ENCODE data around the gene ACY1.

The ACY1 gene

GRCh38 chr3:52037291-52037690, 54.0 kb downstream of the ACY1 start:
- ChIA-PET CTCF (interaction anchor here (1.3 to 1.4 kb wide), 2 partner anchors 9 to 35 kb away, joined by 3 to 7 read pairs; no protein-coding TSS in a partner anchor), POLR2A (no interaction called here)
- Histone ChIP-seq H3K4me3 (ENCODE audit: low read depth, low read length) (no peak overlapping the region), H3K36me3 (ENCODE audit: control insufficient read depth in 2 of 2, insufficient read depth in 1 of 2, low read length in 2 of 2) (no peaks in the 10 kb centered on the region), H3K9me3 (ENCODE audit: control insufficient read depth, insufficient read depth, low read depth, low read length) (no peaks in the 10 kb centered on the region), H3K4me1 (ENCODE audit: control insufficient read depth, insufficient read depth, low read length) (no peaks in the 10 kb centered on the region), H3K27ac (ENCODE audit: extremely low read depth, low read depth, low read length) (no peak overlapping the region)
- no peak for TF ChIP-seq REPIN1 (tag by site-specific recombination; IDR thresholded peaks at IDR 0.05; ENCODE audit: low read depth)
- no peak for TF ChIP-seq ZNF362 (tag by site-specific recombination; IDR thresholded peaks at IDR 0.05)
- no peak for TF ChIP-seq ZNF830 (tag by site-specific recombination; IDR thresholded peaks at IDR 0.05; ENCODE audit: low read depth)
- TF ChIP-seq ZNF155 (tag by site-specific recombination; IDR thresholded peaks at IDR 0.05), result no peak
- TF ChIP-seq, protein P1, sequence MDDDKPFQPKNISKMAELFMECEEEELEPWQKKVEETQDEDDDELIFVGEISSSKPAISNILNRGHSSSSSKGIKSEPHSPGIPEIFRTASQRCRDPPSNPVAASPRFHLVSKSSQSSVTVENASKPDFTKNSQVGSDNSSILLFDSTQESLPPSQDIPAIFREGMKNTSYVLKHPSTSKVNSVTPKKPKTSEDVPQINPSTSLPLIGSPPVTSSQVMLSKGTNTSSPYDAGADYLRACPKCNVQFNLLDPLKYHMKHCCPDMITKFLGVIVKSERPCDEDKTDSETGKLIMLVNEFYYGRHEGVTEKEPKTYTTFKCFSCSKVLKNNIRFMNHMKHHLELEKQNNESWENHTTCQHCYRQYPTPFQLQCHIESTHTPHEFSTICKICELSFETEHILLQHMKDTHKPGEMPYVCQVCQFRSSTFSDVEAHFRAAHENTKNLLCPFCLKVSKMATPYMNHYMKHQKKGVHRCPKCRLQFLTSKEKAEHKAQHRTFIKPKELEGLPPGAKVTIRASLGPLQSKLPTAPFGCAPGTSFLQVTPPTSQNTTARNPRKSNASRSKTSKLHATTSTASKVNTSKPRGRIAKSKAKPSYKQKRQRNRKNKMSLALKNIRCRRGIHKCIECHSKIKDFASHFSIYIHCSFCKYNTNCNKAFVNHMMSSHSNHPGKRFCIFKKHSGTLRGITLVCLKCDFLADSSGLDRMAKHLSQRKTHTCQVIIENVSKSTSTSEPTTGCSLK (tag by site-specific recombination; IDR thresholded peaks at IDR 0.05), result no peak
- no peak for TF ChIP-seq ZNF510 (tag by site-specific recombination; IDR thresholded peaks at IDR 0.05; ENCODE audit: insufficient replicate concordance)
- TF ChIP-seq GLIS2 (tag by site-specific recombination; IDR thresholded peaks at IDR 0.05), result no peak
- no peak for TF ChIP-seq ZNF692 (tag by site-specific recombination; IDR thresholded peaks at IDR 0.05)
- TF ChIP-seq ZNF341 (tag by site-specific recombination; IDR thresholded peaks at IDR 0.05; ENCODE audit: low read depth), result no peak
- no peak for TF ChIP-seq ZNF184 (tag by site-specific recombination; IDR thresholded peaks at IDR 0.05)
- TF ChIP-seq ZNF670 (tag by site-specific recombination; IDR thresholded peaks at IDR 0.05; ENCODE audit: low read depth), result no peak
- no peak for TF ChIP-seq ZBTB17 (tag by site-specific recombination; IDR thresholded peaks at IDR 0.05)
- TF ChIP-seq ZNF324 (tag by site-specific recombination; IDR thresholded peaks at IDR 0.05), result no peak
- TF ChIP-seq ZNF354C (tag by site-specific recombination; IDR thresholded peaks at IDR 0.05; ENCODE audit: borderline replicate concordance, low read depth), result no peak

GRCh38 chr3:52038227-52038626, 54.9 kb downstream of the ACY1 start:
- TF ChIP-seq ZNF776 (tag by site-specific recombination; IDR thresholded peaks at IDR 0.05; ENCODE audit: borderline replicate concordance) (no peak), BCL11A (tag by site-specific recombination; IDR thresholded peaks at IDR 0.05; ENCODE audit: low read depth) (no peak), ZEB2 (tag by site-specific recombination; IDR thresholded peaks at IDR 0.05) (no peak), ZNF785 (tag by site-specific recombination; IDR thresholded peaks at IDR 0.05) (no peak), ZNF184 (tag by site-specific recombination; IDR thresholded peaks at IDR 0.05) (no peak)
- no peak overlapping the region for H3K4me3 ChIP-seq (ENCODE audit: low read depth, low read length)
- no peak overlapping the region for H3K27ac ChIP-seq (ENCODE audit: extremely low read depth, low read depth, low read length)
- no peaks in the 10 kb centered on the region for H3K4me1 ChIP-seq (ENCODE audit: control insufficient read depth, insufficient read depth, low read length)
- CTCF ChIA-PET, result interaction anchor here (1.3 kb wide), 1 partner anchor 8 kb away, joined by 3 read pairs; no protein-coding TSS in a partner anchor
- H3K36me3 ChIP-seq (ENCODE audit: control insufficient read depth in 2 of 2, insufficient read depth in 1 of 2, low read length in 2 of 2), result no peaks in the 10 kb centered on the region
- POLR2A ChIA-PET, result interaction anchor here (0.5 kb wide), 1 partner anchor 95 kb away, joined by 4 read pairs; no protein-coding TSS in a partner anchor
- H3K9me3 ChIP-seq (ENCODE audit: control insufficient read depth, insufficient read depth, low read depth, low read length), result no peaks in the 10 kb centered on the region

All from HEK293 (cell line).